Activated CD4-positive, alpha-beta T cell treated with anti-CD3 and anti-CD28 coated beads for 48 hours (primary cell): ENCODE data around the gene BTBD8.
A peak's percentile ranks its signal among the peaks of the same experiment; 100 is the strongest.
"Not testable (repeated sequence)": the region's sequence is repeated elsewhere in the genome, so short reads cannot be mapped to it uniquely, and the experiment has no call there.

Experiments
- DNase-seq: peaks from one replicate; pipeline ENCODE4 v3.0.0-alpha.2; 2020

Gene BTBD8

DNA sequence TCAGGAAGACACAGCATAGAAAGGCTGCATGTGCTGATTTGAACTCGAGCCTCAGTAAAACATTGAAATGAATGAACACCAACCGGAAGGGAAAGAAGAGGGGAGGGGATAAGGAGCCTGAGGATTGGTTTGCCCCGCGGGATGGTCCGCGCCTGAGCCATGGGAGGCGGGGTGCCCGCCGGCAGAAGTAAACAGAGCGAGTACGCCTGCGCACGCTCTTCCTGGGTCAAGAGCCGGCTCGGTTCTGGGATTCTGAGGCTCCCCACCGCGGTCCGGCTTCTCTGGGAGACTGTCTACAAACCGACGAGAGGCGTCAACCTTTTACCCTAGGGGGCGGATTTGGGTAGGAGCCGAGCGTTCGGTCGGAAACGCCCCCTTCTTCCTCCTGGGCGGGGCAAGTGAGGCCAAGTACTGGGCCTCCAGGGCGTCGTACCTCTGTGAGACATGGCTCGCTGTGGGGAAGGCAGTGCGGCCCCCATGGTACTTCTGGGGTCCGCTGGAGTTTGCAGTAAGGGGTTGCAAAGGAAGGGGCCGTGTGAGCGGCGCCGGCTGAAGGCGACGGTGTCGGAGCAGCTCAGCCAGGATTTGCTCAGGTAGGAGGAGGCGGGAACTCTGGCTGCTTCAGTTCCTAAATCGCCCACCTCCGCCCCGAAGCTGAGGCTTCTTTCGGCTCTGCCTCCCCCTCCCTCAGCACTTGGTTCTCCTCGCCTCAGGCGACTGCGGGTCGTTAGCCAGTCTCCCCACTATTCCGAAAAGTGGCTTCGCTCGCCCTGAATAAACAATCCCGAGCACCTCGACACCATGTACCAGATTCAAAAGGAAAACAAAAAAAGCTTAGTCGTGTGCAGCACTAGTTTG lies at the start of gene BTBD8:
Gene BTBD8, plus strand, starts transcription at position 218 of the 858 bp plus-strand sequence. Its CDS starts 227 bp downstream, at position 445.
- DNase-seq, result peak; percentile 87

DNA sequence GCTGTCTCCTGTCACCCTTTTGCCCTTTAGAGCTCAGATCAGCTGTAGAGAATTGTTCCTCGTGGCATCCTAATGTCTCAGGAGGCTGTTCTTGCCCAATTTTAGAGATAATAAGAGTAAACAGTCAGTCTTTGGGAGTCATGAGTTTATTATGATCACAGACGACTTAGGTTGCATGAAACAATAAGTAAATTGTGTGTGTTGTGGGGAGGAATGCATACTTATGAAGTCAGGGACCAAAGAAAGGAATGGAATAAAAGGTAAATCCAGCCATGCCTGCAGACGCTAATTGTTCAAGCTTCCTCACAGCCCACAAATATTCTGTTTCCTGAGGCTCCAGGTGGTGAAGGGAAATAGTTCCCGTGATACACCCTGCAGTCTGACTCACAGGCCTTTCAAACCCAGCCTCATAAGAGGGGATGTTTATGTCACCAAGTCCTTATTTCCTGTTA lies 49.5 kb upstream of the BTBD8 start:
- DNase-seq, result peak; percentile 18

- no peak for DNase-seq
These were observed 48.6 kb upstream of the BTBD8 start for GRCh38 chr1:92031281-92032110.

GRCh38 chr1:92037400-92037799 lies 42.7 kb upstream of the BTBD8 start:
- no peak for DNase-seq

- DNase-seq, result no peak
These were observed 41.3 kb upstream of the BTBD8 start for GRCh38 chr1:92038695-92039346.

DNA sequence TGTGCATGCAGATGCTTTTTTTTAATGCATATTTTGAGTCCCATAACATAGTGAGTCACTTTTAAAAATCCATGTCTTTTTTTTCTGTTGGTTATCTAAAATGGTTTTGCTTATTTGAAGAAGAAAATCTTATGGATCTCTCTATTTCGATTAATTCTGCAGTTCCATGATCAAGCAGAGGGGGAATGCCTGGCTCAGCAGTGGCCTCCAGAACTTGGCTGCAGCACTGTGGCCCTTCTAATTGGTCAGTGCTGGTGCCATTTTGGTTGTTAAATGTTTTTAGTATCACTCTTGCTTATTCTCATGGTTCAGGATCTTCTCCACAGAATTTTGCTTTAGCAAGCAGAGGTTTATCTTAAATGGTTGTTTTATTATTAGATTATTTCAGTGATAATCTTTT lies 39.2 kb upstream of the BTBD8 start:
- DNase-seq, result no peak

- no peak for DNase-seq
These were observed 36.5 kb upstream of the BTBD8 start for GRCh38 chr1:92043621-92044020.

GRCh38 chr1:92045766-92046495 lies 34.2 kb upstream of the BTBD8 start:
- DNase-seq, result no peak

DNA sequence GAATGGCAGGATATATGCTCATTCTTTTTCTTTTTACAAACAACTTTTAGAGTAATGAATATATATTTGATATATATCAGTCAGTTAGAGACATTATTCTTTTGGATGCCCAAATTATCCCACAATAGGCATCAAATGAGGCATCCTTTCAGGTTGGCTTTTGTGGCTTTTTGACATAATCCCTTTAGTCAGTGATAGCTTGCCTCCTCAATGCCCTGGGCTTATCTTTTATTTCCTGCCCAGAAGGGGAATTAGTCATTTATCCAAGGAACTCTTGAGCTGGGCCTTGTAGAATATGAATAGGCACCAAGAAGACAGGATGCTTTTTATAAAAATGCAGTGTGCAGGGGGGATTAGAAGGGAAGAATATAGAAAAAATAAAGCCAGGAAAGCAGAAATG lies 28.2 kb upstream of the BTBD8 start:
- no peak for DNase-seq

DNA sequence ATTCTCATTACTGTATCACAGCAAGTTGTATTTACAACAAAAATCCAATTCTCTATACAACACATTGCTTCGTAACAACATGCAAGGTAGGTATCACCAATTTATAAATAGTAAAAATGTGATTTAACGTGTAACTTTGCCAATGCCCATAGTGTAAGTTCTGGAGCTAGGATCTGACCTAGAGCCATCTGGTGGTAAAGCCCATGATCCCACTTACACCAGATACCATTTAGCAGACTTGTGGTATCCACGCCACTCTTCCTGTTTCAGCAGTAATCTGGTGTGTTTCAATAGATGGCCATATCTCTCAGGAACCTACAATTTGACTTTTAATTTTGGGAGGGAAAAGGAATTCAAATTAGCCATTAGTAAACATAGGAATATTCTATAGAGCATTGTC lies 15.1 kb upstream of the BTBD8 start:
- DNase-seq, result no peak

- no peak for DNase-seq
These were observed 13.8 kb upstream of the BTBD8 start for GRCh38 chr1:92066321-92066720.

DNA sequence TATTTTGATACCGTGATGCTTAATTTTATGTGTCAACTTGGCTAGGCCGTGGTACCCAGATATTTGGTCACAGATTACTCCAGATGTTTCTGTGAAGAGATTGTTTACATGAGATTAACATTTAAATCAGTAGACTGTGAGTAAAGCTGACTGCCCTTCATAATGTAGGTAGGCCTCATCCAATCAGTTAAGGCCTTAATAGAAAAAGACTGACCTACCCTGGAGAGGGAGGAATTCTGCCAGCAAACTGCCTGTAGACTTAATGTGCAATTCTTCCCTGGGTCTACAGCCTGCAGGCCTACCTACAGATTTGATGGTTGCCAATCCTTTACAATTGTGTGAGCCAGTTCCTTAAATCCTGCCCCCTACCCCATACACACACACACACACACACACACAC lies 9.3 kb upstream of the BTBD8 start:
- DNase-seq, result no peak

- DNase-seq, result not testable (repeated sequence)
These were observed 5.7 kb upstream of the BTBD8 start for GRCh38 chr1:92074446-92074845.

DNA sequence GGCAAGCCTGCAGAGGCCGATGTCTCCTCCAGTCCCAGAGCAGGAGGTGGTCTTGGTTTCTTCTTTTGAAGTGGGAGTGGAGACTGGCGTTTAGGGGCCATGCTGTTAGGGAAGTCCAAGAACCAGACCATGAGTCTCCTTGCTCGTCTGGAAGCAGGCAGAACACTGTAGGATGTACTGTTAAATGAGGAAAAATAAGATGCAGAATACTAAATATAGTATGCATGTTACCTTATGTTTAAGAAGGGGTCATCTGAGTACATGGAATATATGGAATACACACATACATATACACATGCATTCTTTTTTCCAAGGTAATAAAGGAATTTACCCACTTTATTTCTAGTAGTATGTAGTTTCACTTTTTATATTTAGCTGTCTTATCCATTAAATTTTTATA lies 4.8 kb upstream of the BTBD8 start, which contains the start of gene SETSIP:
Gene SETSIP, minus strand, starts transcription at position 101 of the 400 bp plus-strand sequence. Its CDS starts 0 bp downstream, at position 101.
- DNase-seq, result no peak

DNA sequence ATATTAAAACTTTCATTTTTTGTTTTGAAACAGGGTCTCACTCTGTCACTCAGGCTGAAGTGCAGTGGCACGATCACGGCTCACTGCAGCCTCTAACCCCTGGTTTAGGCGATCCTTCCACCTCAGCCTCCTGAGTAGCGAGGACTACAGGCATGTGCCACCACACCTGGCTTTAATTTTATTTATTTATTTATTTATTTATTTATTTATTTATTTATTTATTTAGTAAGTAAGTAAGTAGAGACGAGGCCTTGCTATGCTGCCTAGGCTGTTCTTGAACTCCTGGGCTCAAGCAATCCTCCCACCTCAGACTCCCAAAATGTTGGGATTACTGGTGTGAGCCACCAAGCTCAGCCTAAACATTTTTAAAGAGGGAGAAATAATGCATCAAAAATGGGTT lies 3.8 kb upstream of the BTBD8 start:
- DNase-seq, result no peak

GRCh38 chr1:92078077-92078476 lies 2.1 kb upstream of the BTBD8 start:
- DNase-seq, result not testable (repeated sequence)

GRCh38 chr1:92079441-92079840 lies 704 bp upstream of the BTBD8 start:
- DNase-seq, result no peak

DNA sequence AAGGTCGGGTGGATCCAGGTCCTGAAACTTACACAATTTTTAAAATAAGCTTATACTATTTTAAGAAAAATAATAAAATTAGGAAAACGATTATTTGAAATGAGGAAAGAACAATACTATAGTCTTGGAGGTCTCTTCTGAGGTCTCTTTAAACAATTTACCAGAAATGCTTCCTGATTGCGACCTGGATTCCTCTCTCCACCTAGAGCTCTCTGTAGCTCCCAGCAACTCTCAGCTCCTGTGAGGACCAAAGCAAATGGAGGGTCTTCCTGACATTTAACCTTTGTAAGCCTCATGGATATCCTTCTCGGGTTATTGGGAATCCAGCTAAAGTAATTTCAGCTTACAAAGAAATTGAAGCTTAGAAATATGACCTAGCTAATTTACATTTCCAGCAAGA lies 886 bp downstream of the BTBD8 start:
- DNase-seq, result no peak

- DNase-seq, result no peak
These were observed 4.5 kb downstream of the BTBD8 start for GRCh38 chr1:92084651-92085050.

- DNase-seq, result no peak
These were observed 5.6 kb downstream of the BTBD8 start for GRCh38 chr1:92085727-92086126.

DNA sequence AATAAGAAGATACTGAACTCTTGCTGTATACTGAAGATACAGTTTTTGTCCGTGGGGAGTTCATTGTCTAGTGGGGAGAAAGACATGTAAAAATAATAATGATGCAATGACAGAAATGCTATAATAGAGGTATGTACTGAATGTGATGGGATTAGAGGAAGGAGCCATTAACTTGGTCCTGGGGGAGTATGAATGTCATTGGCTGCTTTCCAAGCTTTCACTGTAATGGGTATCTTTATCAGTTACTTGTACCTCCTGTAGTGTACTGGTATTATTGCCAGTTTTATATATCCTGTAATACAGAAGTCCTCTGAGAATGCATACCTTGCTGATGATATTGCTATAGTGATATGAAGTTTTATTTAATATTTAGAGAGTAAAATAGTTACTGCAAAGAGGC lies 7.4 kb downstream of the BTBD8 start:
- no peak for DNase-seq

DNA sequence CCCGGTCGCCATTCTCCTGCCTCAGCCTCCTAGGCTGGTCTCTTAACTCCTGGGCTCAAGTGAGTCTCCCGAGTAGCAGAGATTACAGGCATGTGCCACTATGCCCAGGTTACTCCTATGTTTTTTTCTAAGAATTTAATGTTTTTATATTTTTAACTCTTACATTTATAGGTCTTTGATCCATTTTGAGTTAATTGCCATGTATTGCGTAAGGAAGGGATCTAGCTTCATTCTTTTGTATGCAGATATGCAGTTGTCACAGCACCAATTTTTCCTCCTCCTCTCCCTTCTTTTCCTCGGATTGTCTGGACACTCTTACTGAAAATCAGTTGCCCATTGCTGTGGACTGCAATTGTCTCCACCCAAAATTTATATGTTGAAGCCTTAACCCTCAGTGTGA lies 11.5 kb downstream of the BTBD8 start:
- DNase-seq, result no peak

- DNase-seq, result no peak
These were observed 13.9 kb downstream of the BTBD8 start for GRCh38 chr1:92094090-92094489.
